GM12865 (cell line): ENCODE measurements around the gene FKBP9.
"Not testable (repeated sequence)": the region's sequence is repeated elsewhere in the genome, so short reads cannot be mapped to it uniquely, and the experiment has no call there.

Experiments used
- DNase-seq: peaks from one replicate; pipeline ENCODE4 v3.0.0; 2010; ENCODE audit warnings: low read depth
- H3K4me3 ChIP-seq: 2 replicates; pipeline ENCODE4 v1.5.1; 2011; ENCODE audit warnings: mild to moderate bottlenecking, low read depth, low read length, control low read depth
- CTCF ChIP-seq: IDR thresholded peaks from 2 replicates; pipeline ENCODE4 v1.5.1; 2011; ENCODE audit warnings: low read length, control low read depth, low read depth, inconsistent platforms; ENCODE audit not compliant: insufficient read depth; ENCODE audit errors: missing control alignments

The FKBP9 gene

GRCh38 chr7:32957326-32958045, at the start of gene FKBP9:
FKBP9 (plus strand) TSS chr7:32957440; CDS start chr7:32957574, 134 bp downstream.
- peak within 1 kb of the TSS; percentile 57 for H3K4me3 ChIP-seq
- DNase-seq = peak; percentile 54
- no peak for TF ChIP-seq CTCF

- no peak overlapping the region for H3K4me3 ChIP-seq
- no peak for DNase-seq
- no peak for TF ChIP-seq CTCF
These were observed 47.0 kb upstream of the FKBP9 start for GRCh38 chr7:32910195-32910594.

GRCh38 chr7:32914184-32914583, 43.1 kb upstream of the FKBP9 start:
- DNase-seq = no peak
- no peak overlapping the region for H3K4me3 ChIP-seq
- no peak for TF ChIP-seq CTCF

GRCh38 chr7:32915041-32915536, 42.2 kb upstream of the FKBP9 start:
- no peak overlapping the region for H3K4me3 ChIP-seq
- TF ChIP-seq CTCF = no peak
- DNase-seq = no peak

- TF ChIP-seq CTCF = no peak
- DNase-seq = no peak
- no peak overlapping the region for H3K4me3 ChIP-seq
These were observed 41.2 kb upstream of the FKBP9 start for GRCh38 chr7:32916006-32916405.

GRCh38 chr7:32916994-32917393, 40.2 kb upstream of the FKBP9 start:
- not testable (repeated sequence) for DNase-seq, H3K4me3 ChIP-seq

- DNase-seq = no peak
- no peak for TF ChIP-seq CTCF
- H3K4me3 ChIP-seq = no peak overlapping the region
These were observed 35.3 kb upstream of the FKBP9 start for GRCh38 chr7:32921896-32922295.
